Measurements from ENCODE around the gene CCL20. TPM values are rescaled to one million over a fixed set of nuclear protein-coding genes. Genes with fewer than 3 reads are reported as not detected.
"Not testable (repeated sequence)": the region's sequence is repeated elsewhere in the genome, so short reads cannot be mapped to it uniquely, and the experiment has no call there.

Gene CCL20
- total RNA-seq, 1 experiment from 2014 or later, result 3.5 TPM

GRCh38 chr2:227789803-227790202, 23.8 kb upstream of the CCL20 start:
- TF ChIP-seq CTCF (IDR thresholded peaks at IDR 0.05; ENCODE audit: insufficient read depth in 1 of 2, low read depth in 1 of 2, low read length in 1 of 2, severe bottlenecking in 1 of 2, unreplicated experiment in 1 of 2), result no peak
- ChIA-PET CTCF (no interaction called here), POLR2A (no interaction called here)
- no peaks in the 10 kb centered on the region for H3K9me3 ChIP-seq
- no peaks in the 10 kb centered on the region for H3K36me3 ChIP-seq (ENCODE audit: control insufficient read depth, insufficient read depth, low read length)
- H3K4me3 Mint-ChIP-seq (ENCODE audit: unreplicated experiment), result no peak overlapping the region
- no peak overlapping the region for H3K27ac Mint-ChIP-seq (ENCODE audit: unreplicated experiment)
- no TSS peak for BruUV-seq (replicated peaks)
- H3K27me3 ChIP-seq (replicated peaks; ENCODE audit: control insufficient read depth, insufficient read depth, low read length), result no peaks in the 10 kb centered on the region
- H3K4me3 ChIP-seq (ENCODE audit: low read depth, low read length), result no peak overlapping the region
- intact Hi-C loops (cut with micrococcal nuclease; ENCODE audit: unreplicated experiment), result no loop called here
- H3K4me1 Mint-ChIP-seq (ENCODE audit: low read depth, unreplicated experiment), result peaks cover 6% of the 10 kb centered on the region
- H3K4me1 ChIP-seq, result no peaks in the 10 kb centered on the region
- no peaks in the 10 kb centered on the region for H3K36me3 Mint-ChIP-seq (ENCODE audit: insufficient read depth, unreplicated experiment)
- no peak for DNase-seq
- H3K9me3 Mint-ChIP-seq (ENCODE audit: unreplicated experiment), result no peaks in the 10 kb centered on the region
- no peaks in the 10 kb centered on the region for H3K27me3 Mint-ChIP-seq (ENCODE audit: insufficient read depth, unreplicated experiment)

GRCh38 chr2:227793148-227793712, 20.4 kb upstream of the CCL20 start:
- Histone ChIP-seq H3K27me3 (replicated peaks; ENCODE audit: control insufficient read depth, insufficient read depth, low read length) (no peaks in the 10 kb centered on the region), H3K9me3 (no peaks in the 10 kb centered on the region), H3K4me1 (no peaks in the 10 kb centered on the region), H3K4me3 (ENCODE audit: low read depth, low read length) (no peak overlapping the region), H3K36me3 (ENCODE audit: control insufficient read depth, insufficient read depth, low read length) (no peaks in the 10 kb centered on the region)
- no peaks in the 10 kb centered on the region for H3K4me1 Mint-ChIP-seq (ENCODE audit: low read depth, unreplicated experiment)
- BruUV-seq (replicated peaks), result no TSS peak
- ChIA-PET CTCF (interaction anchor here (0.6 to 1.4 kb wide), 2 partner anchors 69 to 136 kb away, joined by 3 read pairs; no protein-coding TSS in a partner anchor), POLR2A (no interaction called here)
- no peaks in the 10 kb centered on the region for H3K36me3 Mint-ChIP-seq (ENCODE audit: insufficient read depth, unreplicated experiment)
- H3K27ac Mint-ChIP-seq (ENCODE audit: unreplicated experiment), result no peak overlapping the region
- no peaks in the 10 kb centered on the region for H3K27me3 Mint-ChIP-seq (ENCODE audit: insufficient read depth, unreplicated experiment)
- H3K4me3 Mint-ChIP-seq (ENCODE audit: unreplicated experiment), result no peak overlapping the region
- intact Hi-C loops (cut with micrococcal nuclease; ENCODE audit: unreplicated experiment), result no loop called here
- DNase-seq, result no peak
- TF ChIP-seq CTCF (IDR thresholded peaks at IDR 0.05; ENCODE audit: insufficient read depth in 1 of 2, low read depth in 1 of 2, low read length in 1 of 2, severe bottlenecking in 1 of 2, unreplicated experiment in 1 of 2), result no peak
- H3K9me3 Mint-ChIP-seq (ENCODE audit: unreplicated experiment), result no peaks in the 10 kb centered on the region

GRCh38 chr2:227796045-227796711, 17.5 kb upstream of the CCL20 start:
- H3K4me1 ChIP-seq, result peaks cover 8% of the 10 kb centered on the region; the same call in 1 of the 2 replicates
- ChIA-PET CTCF (no interaction called here), POLR2A (interaction anchor here (0.6 kb wide), 1 partner anchor 17 kb away, joined by 3 read pairs; no protein-coding TSS in a partner anchor)
- Mint-ChIP-seq H3K36me3 (ENCODE audit: insufficient read depth, unreplicated experiment) (no peaks in the 10 kb centered on the region), H3K4me1 (ENCODE audit: low read depth, unreplicated experiment) (no peaks in the 10 kb centered on the region), H3K27me3 (ENCODE audit: insufficient read depth, unreplicated experiment) (no peaks in the 10 kb centered on the region), H3K27ac (ENCODE audit: unreplicated experiment) (no peak overlapping the region), H3K9me3 (ENCODE audit: unreplicated experiment) (no peaks in the 10 kb centered on the region), H3K4me3 (ENCODE audit: unreplicated experiment) (no peak overlapping the region)
- no peaks in the 10 kb centered on the region for H3K9me3 ChIP-seq
- BruUV-seq (replicated peaks), result no TSS peak
- H3K27me3 ChIP-seq (replicated peaks; ENCODE audit: control insufficient read depth, insufficient read depth, low read length), result no peaks in the 10 kb centered on the region
- H3K4me3 ChIP-seq (ENCODE audit: low read depth, low read length), result no peak overlapping the region
- no peak for TF ChIP-seq CTCF (IDR thresholded peaks at IDR 0.05; ENCODE audit: insufficient read depth in 1 of 2, low read depth in 1 of 2, low read length in 1 of 2, severe bottlenecking in 1 of 2, unreplicated experiment in 1 of 2)
- no peaks in the 10 kb centered on the region for H3K36me3 ChIP-seq (ENCODE audit: control insufficient read depth, insufficient read depth, low read length)
- no peak for DNase-seq
- intact Hi-C loops (cut with micrococcal nuclease; ENCODE audit: unreplicated experiment), result no loop called here

- H3K4me3 ChIP-seq (ENCODE audit: low read depth, low read length); H3K36me3 Mint-ChIP-seq (ENCODE audit: insufficient read depth, unreplicated experiment); H3K27me3 ChIP-seq (replicated peaks; ENCODE audit: control insufficient read depth, insufficient read depth, low read length); H3K4me3 Mint-ChIP-seq (ENCODE audit: unreplicated experiment); DNase-seq; BruUV-seq (replicated peaks); H3K9me3 ChIP-seq; CTCF ChIA-PET; intact Hi-C loops (cut with micrococcal nuclease; ENCODE audit: unreplicated experiment); H3K36me3 ChIP-seq (ENCODE audit: control insufficient read depth, insufficient read depth, low read length); H3K4me1 Mint-ChIP-seq (ENCODE audit: low read depth, unreplicated experiment); H3K27me3 Mint-ChIP-seq (ENCODE audit: insufficient read depth, unreplicated experiment); H3K4me1 ChIP-seq; H3K9me3 Mint-ChIP-seq (ENCODE audit: unreplicated experiment); H3K27ac Mint-ChIP-seq (ENCODE audit: unreplicated experiment); POLR2A ChIA-PET: not testable (repeated sequence)
Observed at GRCh38 chr2:227796768-227797167, 16.9 kb upstream of the CCL20 start.

All from Caco-2 (cell line).